Activated CD4-positive, CD25-positive, alpha-beta regulatory T cell (primary cell): ENCODE data around the gene ADSS1.
"Not testable (repeated sequence)": the region's sequence is repeated elsewhere in the genome, so short reads cannot be mapped to it uniquely, and the experiment has no call there.

ENCODE experiments used
- DNase-seq, 4 experiments: peaks; one replicate each; lab custom pipeline; 2025; lab: John Stamatoyannopoulos, UW

ADSS1 gene

GRCh38 chr14:104734601-104734990, 10.6 kb downstream of the ADSS1 start:
- DNase-seq = no peak

GRCh38 chr14:104734991-104735779, 11.2 kb downstream of the ADSS1 start:
- DNase-seq = no peak

GRCh38 chr14:104735830-104736642, 12.0 kb downstream of the ADSS1 start:
- no peak for DNase-seq

GRCh38 chr14:104738375-104739019, 14.5 kb downstream of the ADSS1 start:
- DNase-seq = no peak

- no peak for DNase-seq
These were observed 15.0 kb downstream of the ADSS1 start for GRCh38 chr14:104739026-104739425.

- no peak for DNase-seq
These were observed 15.8 kb downstream of the ADSS1 start for GRCh38 chr14:104739546-104740516.

- no peak for DNase-seq
These were observed 17.2 kb downstream of the ADSS1 start for GRCh38 chr14:104741108-104741802.

GRCh38 chr14:104741803-104742251, 17.8 kb downstream of the ADSS1 start:
- no peak for DNase-seq

- DNase-seq = no peak
These were observed 18.8 kb downstream of the ADSS1 start for GRCh38 chr14:104742586-104743455.

- DNase-seq = no peak
These were observed 19.7 kb downstream of the ADSS1 start for GRCh38 chr14:104743461-104744380.

- DNase-seq = no peak
These were observed 20.5 kb downstream of the ADSS1 start for GRCh38 chr14:104744484-104744883.

- no peak for DNase-seq
These were observed 21.4 kb downstream of the ADSS1 start for GRCh38 chr14:104745431-104745830.

- DNase-seq = no peak
These were observed 22.1 kb downstream of the ADSS1 start for GRCh38 chr14:104746071-104746545.

GRCh38 chr14:104746934-104747481, 23.0 kb downstream of the ADSS1 start:
- DNase-seq = no peak

- DNase-seq = no peak
These were observed 23.8 kb downstream of the ADSS1 start for GRCh38 chr14:104747876-104748275.

GRCh38 chr14:104749111-104749649, 25.2 kb downstream of the ADSS1 start:
- DNase-seq = no peak

- DNase-seq = no peak
These were observed 26.2 kb downstream of the ADSS1 start for GRCh38 chr14:104750056-104750752.

GRCh38 chr14:104750753-104751057, 26.7 kb downstream of the ADSS1 start:
- DNase-seq = not testable (repeated sequence)
